CD4-positive, alpha-beta T cell (primary cell): ENCODE measurements around the gene KIAA0753. TPM values are rescaled to one million over a fixed set of nuclear protein-coding genes. Genes with fewer than 3 reads are reported as not detected.

Experiments used
- ATAC-seq: fragments of 200-7000 bp; cut with Tn5 transposase; one replicate; pipeline ENCODE4 v1.10.0; 2022; ENCODE audit warnings: mild to moderate bottlenecking; ENCODE audit not compliant: poor library complexity
- CTCF ChIA-PET: fragments of 350-600 bp; sonication (Branson Sonifier 250); formaldehyde crosslinking; loops from one replicate; lab custom pipeline; 2021; ENCODE audit warnings: antibody characterized with exemption, inconsistent platforms; lab: Charles Lee
- POLR2A ChIA-PET: fragments of 350-600 bp; sonication (Branson Sonifier 250); formaldehyde crosslinking; loops from one replicate; lab custom pipeline; 2021; ENCODE audit warnings: antibody characterized with exemption, inconsistent platforms; lab: Charles Lee
- DNase-seq, 14 experiments: peaks; one replicate each; pipeline ENCODE4 v3.0.0-alpha.2; 2013 to 2020; ENCODE audit warnings: mixed read lengths in 2 of 14
- H3K27ac ChIP-seq, 2 donors: one replicate each; pipeline versions ENCODE4 v1.5.1 to v1.7.0; 2013; ENCODE audit warnings: low read length in 2 of 2, low read depth in 1 of 2, mild to moderate bottlenecking in 1 of 2
- H3K27me3 ChIP-seq, 2 experiments: 1 replicate in 1 of 2; 2 replicates in 1 of 2; pipeline versions ENCODE4 v1.6.1 to v1.7.0; 2013; ENCODE audit warnings: low read length in 2 of 2, control low read depth in 1 of 2, mild to moderate bottlenecking in 1 of 2, moderate library complexity in 1 of 2; ENCODE audit not compliant: insufficient read depth in 2 of 2, control insufficient read depth in 1 of 2
- H3K36me3 ChIP-seq: one replicate; pipeline ENCODE4 v1.6.1; 2013; ENCODE audit warnings: low read length, control low read depth; ENCODE audit not compliant: insufficient read depth
- H3K4me1 ChIP-seq: one replicate; pipeline ENCODE4 v1.6.1; 2013; ENCODE audit warnings: low read length, control low read depth; ENCODE audit not compliant: insufficient read depth
- H3K4me3 ChIP-seq: one replicate; pipeline ENCODE4 v1.5.1; 2013; ENCODE audit warnings: mild to moderate bottlenecking, low read length, moderate library complexity
- H3K9me3 ChIP-seq, 2 experiments: 1 replicate in 1 of 2; 2 replicates in 1 of 2; pipeline versions ENCODE4 v1.6.1 to v1.7.0; 2013; ENCODE audit warnings: low read length in 2 of 2, mild to moderate bottlenecking in 2 of 2, control low read depth in 1 of 2, moderate library complexity in 1 of 2; ENCODE audit not compliant: control insufficient read depth in 1 of 2, insufficient read depth in 1 of 2
- H3K27ac Mint-ChIP-seq: one replicate; pipeline ENCODE4 v1.8.0; 2020; ENCODE audit warnings: mixed read lengths
- H3K27me3 Mint-ChIP-seq: one replicate; pipeline ENCODE4 v1.8.0; 2021; ENCODE audit warnings: mixed read lengths
- H3K36me3 Mint-ChIP-seq: one replicate; pipeline ENCODE4 v1.8.0; 2021; ENCODE audit warnings: low read depth, mixed read lengths
- H3K4me1 Mint-ChIP-seq: one replicate; pipeline ENCODE4 v1.8.0; 2021; ENCODE audit warnings: low read depth, mixed read lengths
- H3K4me3 Mint-ChIP-seq: one replicate; pipeline ENCODE4 v1.8.0; 2020; ENCODE audit warnings: mild to moderate bottlenecking, mixed read lengths
- H3K9me3 Mint-ChIP-seq: one replicate; pipeline ENCODE4 v1.8.0; 2020; ENCODE audit warnings: mixed read lengths
- intact Hi-C, 2 experiments: fragments of 100-400 bp; cut with DNase I in 1 of 2; cut with micrococcal nuclease in 1 of 2; formaldehyde crosslinking; loops; one replicate each; pipeline versions ENCODE4 v1.15.1 to v1.9.0; 2023 to 2025; cut with DNase I, micrococcal nuclease
- total RNA-seq, 174 experiments: library from RNA in 2 of 174; stranded (reverse) in 2 of 174; gene quantifications; one replicate each; pipeline ENCODE4 v1.2.3 and lab custom pipeline; 2021 to 2026
- TF ChIP-seq, protein P1 (sequence below): fragments of 200-600 bp; IDR thresholded peaks from one replicate; pipeline ENCODE4 v1.8.0; 2022; ENCODE audit warnings: antibody characterized with exemption, mild to moderate bottlenecking

Gene KIAA0753
- total RNA-seq, 2 experiments from 2014 or later = 8.9 to 11.7 TPM

DNA sequence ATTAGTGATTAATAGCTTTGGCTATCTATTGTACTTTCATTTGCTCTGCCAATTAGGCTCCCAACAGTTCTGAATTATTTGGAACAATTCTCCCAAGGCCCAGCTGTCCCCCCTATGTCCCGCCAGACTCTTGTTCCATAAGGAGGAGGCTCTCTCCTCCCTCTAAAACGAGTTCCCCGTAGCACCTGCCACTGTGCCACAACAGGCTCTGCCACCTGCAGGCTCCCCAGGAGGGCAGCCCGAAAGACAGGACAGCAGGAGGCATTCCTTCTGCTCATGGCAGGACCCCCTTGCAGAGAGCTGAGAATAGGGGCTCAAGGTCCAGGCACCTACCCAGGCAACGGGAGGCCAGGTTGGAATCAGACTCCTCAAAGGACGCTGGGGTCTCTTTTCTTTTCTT, 93.2 kb downstream of the KIAA0753 start:
- no peak for DNase-seq
- intact Hi-C loops = no loop called here
- peaks cover 11% of the 10 kb centered on the region for H3K4me1 Mint-ChIP-seq
- Histone ChIP-seq H3K27me3 (no peaks in the 10 kb centered on the region), H3K4me1 (peaks cover 9% of the 10 kb centered on the region), H3K4me3 (no peak overlapping the region), H3K9me3 (no peaks in the 10 kb centered on the region), H3K36me3 (no peaks in the 10 kb centered on the region), H3K27ac (no peak overlapping the region)
- H3K9me3 Mint-ChIP-seq = no peaks in the 10 kb centered on the region
- CTCF ChIA-PET = no interaction called here
- H3K4me3 Mint-ChIP-seq = no peak overlapping the region
- POLR2A ChIA-PET = no interaction called here
- no peak overlapping the region for H3K27ac Mint-ChIP-seq
- TF ChIP-seq, protein P1, sequence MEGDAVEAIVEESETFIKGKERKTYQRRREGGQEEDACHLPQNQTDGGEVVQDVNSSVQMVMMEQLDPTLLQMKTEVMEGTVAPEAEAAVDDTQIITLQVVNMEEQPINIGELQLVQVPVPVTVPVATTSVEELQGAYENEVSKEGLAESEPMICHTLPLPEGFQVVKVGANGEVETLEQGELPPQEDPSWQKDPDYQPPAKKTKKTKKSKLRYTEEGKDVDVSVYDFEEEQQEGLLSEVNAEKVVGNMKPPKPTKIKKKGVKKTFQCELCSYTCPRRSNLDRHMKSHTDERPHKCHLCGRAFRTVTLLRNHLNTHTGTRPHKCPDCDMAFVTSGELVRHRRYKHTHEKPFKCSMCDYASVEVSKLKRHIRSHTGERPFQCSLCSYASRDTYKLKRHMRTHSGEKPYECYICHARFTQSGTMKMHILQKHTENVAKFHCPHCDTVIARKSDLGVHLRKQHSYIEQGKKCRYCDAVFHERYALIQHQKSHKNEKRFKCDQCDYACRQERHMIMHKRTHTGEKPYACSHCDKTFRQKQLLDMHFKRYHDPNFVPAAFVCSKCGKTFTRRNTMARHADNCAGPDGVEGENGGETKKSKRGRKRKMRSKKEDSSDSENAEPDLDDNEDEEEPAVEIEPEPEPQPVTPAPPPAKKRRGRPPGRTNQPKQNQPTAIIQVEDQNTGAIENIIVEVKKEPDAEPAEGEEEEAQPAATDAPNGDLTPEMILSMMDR = no peak
- H3K27me3 Mint-ChIP-seq = no peaks in the 10 kb centered on the region
- ATAC-seq = no peak
- H3K36me3 Mint-ChIP-seq = no peaks in the 10 kb centered on the region

DNA sequence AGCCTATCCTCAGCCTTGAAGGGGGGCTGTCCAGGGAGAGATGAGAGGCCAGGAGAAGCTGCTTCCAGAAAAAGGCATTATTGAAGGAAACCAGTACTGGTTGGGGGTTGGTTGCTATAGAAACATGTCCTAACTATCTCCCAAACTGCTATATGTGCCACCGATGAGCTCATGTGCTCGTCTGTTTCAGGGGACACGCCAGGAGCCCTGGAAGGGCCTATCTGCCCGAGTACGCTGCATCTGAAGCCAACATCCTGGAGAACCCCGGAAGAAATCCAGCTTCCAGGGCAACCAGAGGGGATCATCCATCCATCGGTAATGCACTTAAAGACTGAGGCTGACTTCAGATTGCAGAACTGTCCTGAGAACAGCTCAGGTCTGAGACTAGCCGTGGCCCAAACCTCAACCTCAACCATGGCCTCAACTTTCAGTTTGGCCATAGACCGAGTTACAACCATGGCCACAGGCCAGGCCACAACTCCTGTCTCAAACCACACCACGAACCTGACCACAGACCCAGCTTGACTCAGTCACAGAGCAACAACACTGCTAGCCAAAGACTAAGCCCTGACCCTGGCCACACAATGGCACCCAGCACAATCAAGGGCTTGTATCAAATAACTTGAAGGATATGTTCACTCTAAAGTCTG, 94.3 kb downstream of the KIAA0753 start:
- Mint-ChIP-seq H3K27ac (no peak overlapping the region), H3K27me3 (no peaks in the 10 kb centered on the region), H3K4me1 (peaks cover 11% of the 10 kb centered on the region), H3K9me3 (no peaks in the 10 kb centered on the region), H3K36me3 (no peaks in the 10 kb centered on the region), H3K4me3 (no peak overlapping the region)
- no peaks in the 10 kb centered on the region for H3K36me3 ChIP-seq
- H3K27ac ChIP-seq = no peak overlapping the region
- CTCF ChIA-PET = no interaction called here
- no peak overlapping the region for H3K4me3 ChIP-seq
- TF ChIP-seq, protein P1 = no peak
- ATAC-seq (no peak), DNase-seq (no peak)
- H3K27me3 ChIP-seq = no peaks in the 10 kb centered on the region
- POLR2A ChIA-PET = no interaction called here
- peaks cover 9% of the 10 kb centered on the region for H3K4me1 ChIP-seq
- peaks cover 0 to 5% of the 10 kb centered on the region in 2 experiments for H3K9me3 ChIP-seq
- intact Hi-C loops = no loop called here

DNA sequence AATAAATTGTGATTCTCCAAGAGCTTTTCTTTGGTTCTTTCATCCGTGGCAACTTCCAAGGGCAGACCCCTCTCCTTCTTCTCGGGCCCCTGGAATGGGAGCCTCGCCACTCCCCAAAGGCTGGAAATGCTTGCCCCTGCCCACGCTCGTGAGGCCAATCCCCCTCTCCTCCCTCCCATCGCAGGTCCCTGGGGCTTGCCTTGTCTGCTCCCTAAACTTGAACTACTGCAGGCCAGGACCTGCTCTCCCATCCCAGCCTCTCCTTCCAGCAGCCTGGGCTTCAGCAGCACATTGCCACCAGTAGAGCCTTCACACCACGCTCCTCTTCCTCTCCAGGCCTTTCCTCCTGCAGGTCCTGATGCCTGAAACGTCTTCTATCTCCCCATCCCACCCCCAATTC, 95.2 kb downstream of the KIAA0753 start:
- H3K4me3 Mint-ChIP-seq = no peak overlapping the region
- CTCF ChIA-PET = no interaction called here
- H3K36me3 Mint-ChIP-seq = no peaks in the 10 kb centered on the region
- Histone ChIP-seq H3K9me3 (peaks cover 0 to 5% of the 10 kb centered on the region in 2 experiments), H3K36me3 (no peaks in the 10 kb centered on the region), H3K4me3 (no peak overlapping the region), H3K4me1 (peaks cover 9% of the 10 kb centered on the region), H3K27ac (no peak overlapping the region), H3K27me3 (no peaks in the 10 kb centered on the region)
- TF ChIP-seq, protein P1 = no peak
- no peak for ATAC-seq
- H3K9me3 Mint-ChIP-seq = no peaks in the 10 kb centered on the region
- DNase-seq = no peak
- H3K27ac Mint-ChIP-seq = no peak overlapping the region
- intact Hi-C loops = no loop called here
- POLR2A ChIA-PET = no interaction called here
- H3K27me3 Mint-ChIP-seq = no peaks in the 10 kb centered on the region
- peaks cover 11% of the 10 kb centered on the region for H3K4me1 Mint-ChIP-seq
